K562 (cell line): Measurements from ENCODE around the gene PLBD1. TPM values are rescaled to one million over a fixed set of nuclear protein-coding genes. Genes with fewer than 3 reads are reported as not detected.
A peak's percentile ranks its signal among the peaks of the same experiment; 100 is the strongest.

ENCODE experiments used
- BRCA1 ChIP-seq, 2 experiments: fragments of 450-650 bp in 1 of 2; sonication (generic) in 1 of 2; formaldehyde crosslinking in 1 of 2; IDR thresholded peaks; 2 replicates each; pipeline versions ENCODE4 v1.5.0 to v1.6.1; 2017 to 2020; ENCODE audit warnings: mild to moderate bottlenecking in 1 of 2, missing genetic modification reagents in 1 of 2
- CCNT2 ChIP-seq: IDR thresholded peaks from 2 replicates; pipeline ENCODE4 v1.6.1; 2011; ENCODE audit warnings: borderline replicate concordance, low read depth, mild to moderate bottlenecking, moderate library complexity, mixed read lengths, low read length; ENCODE audit not compliant: insufficient read length; ENCODE audit errors: extremely low read depth
- CTBP1 ChIP-seq: fragments of 450-650 bp; IDR thresholded peaks from 2 replicates; pipeline ENCODE4 v1.6.1; 2016; ENCODE audit warnings: borderline replicate concordance
- ELF1 ChIP-seq: fragments of 200-800 bp; sonication (Bioruptor generic); IDR thresholded peaks from 2 replicates; pipeline ENCODE4 v1.6.1; 2016; ENCODE audit warnings: missing genetic modification characterization, missing compliant biosample characterization
- EP400 ChIP-seq: fragments of 450-650 bp; IDR thresholded peaks from 2 replicates; pipeline ENCODE4 v1.6.1; 2017; ENCODE audit warnings: antibody characterized with exemption, mild to moderate bottlenecking, moderate library complexity
- GATA2 ChIP-seq: sonication (generic); formaldehyde crosslinking; IDR thresholded peaks from 2 replicates; pipeline ENCODE4 v1.4.0; 2020; ENCODE audit warnings: mild to moderate bottlenecking, missing genetic modification reagents
- HLTF ChIP-seq: fragments of 450-650 bp; IDR thresholded peaks from 2 replicates; pipeline ENCODE4 v1.6.1; 2016
- HMG20B ChIP-seq: fragments of 250-450 bp; sonication (Bioruptor Pico); IDR thresholded peaks from 2 replicates; pipeline ENCODE4 v1.5.0; 2021; ENCODE audit warnings: mild to moderate bottlenecking
- HNRNPL ChIP-seq: fragments of 200-400 bp; formaldehyde crosslinking; IDR thresholded peaks from 2 replicates; pipeline ENCODE4 v1.6.1; 2017; ENCODE audit warnings: low read depth, mild to moderate bottlenecking, low read length
- L3MBTL2 ChIP-seq: fragments of 450-650 bp; IDR thresholded peaks from 2 replicates; pipeline ENCODE4 v1.6.1; 2016; ENCODE audit warnings: mild to moderate bottlenecking, moderate library complexity
- MED1 ChIP-seq: sonication (generic); formaldehyde crosslinking; IDR thresholded peaks from 2 replicates; pipeline ENCODE4 v1.8.1; 2023; ENCODE audit warnings: missing genetic modification reagents, borderline replicate concordance
- MEIS2 ChIP-seq: fragments of 450-650 bp; IDR thresholded peaks from 2 replicates; pipeline ENCODE4 v1.6.1; 2014; ENCODE audit warnings: mild to moderate bottlenecking; ENCODE audit not compliant: partially characterized antibody
- NCOA4 ChIP-seq: fragments of 450-650 bp; IDR thresholded peaks from 2 replicates; pipeline ENCODE4 v1.6.1; 2018; ENCODE audit warnings: mild to moderate bottlenecking; ENCODE audit not compliant: partially characterized antibody
- NONO ChIP-seq, 2 experiments: fragments of 200-400 bp in 1 of 2; fragments of 450-650 bp in 1 of 2; formaldehyde crosslinking in 1 of 2; IDR thresholded peaks; 2 replicates each; pipeline ENCODE4 v1.6.1; 2017; ENCODE audit warnings: low read depth in 2 of 2, mild to moderate bottlenecking in 2 of 2, moderate library complexity in 2 of 2, low read length in 1 of 2
- NR2C2 ChIP-seq, 2 experiments: fragments of 200-800 bp in 1 of 2; sonication (Bioruptor generic) in 1 of 2; sonication (generic) in 1 of 2; formaldehyde crosslinking in 1 of 2; IDR thresholded peaks; 2 replicates each; pipeline versions ENCODE4 v1.6.1 to v1.8.0; 2016 to 2022; ENCODE audit warnings: mild to moderate bottlenecking in 1 of 2, missing compliant biosample characterization in 1 of 2, missing genetic modification characterization in 1 of 2, missing genetic modification reagents in 1 of 2
- NRF1 ChIP-seq, 2 experiments: fragments of 450-650 bp; IDR thresholded peaks in 1 of 2; conservative IDR thresholded peaks in 1 of 2; 2 replicates each; pipeline ENCODE4 v1.6.1; 2014; ENCODE audit warnings: mild to moderate bottlenecking in 2 of 2
- PHF8 ChIP-seq: fragments of 200-600 bp; sonication (generic); IDR thresholded peaks from 2 replicates; pipeline ENCODE4 v1.6.1; 2012; ENCODE audit warnings: mixed run types, mild to moderate bottlenecking, inconsistent platforms, low read length, moderate library complexity, borderline replicate concordance
- POLR2AphosphoS2 ChIP-seq: IDR thresholded peaks from 2 replicates; pipeline ENCODE4 v1.6.1; 2012; ENCODE audit warnings: low read length, improper control_type of control experiment
- POLR2G ChIP-seq: fragments of 200-400 bp; formaldehyde crosslinking; IDR thresholded peaks from 2 replicates; pipeline ENCODE4 v1.6.1; 2017; ENCODE audit warnings: low read depth, mild to moderate bottlenecking, antibody characterized with exemption, low read length, moderate library complexity
- PPARD ChIP-seq: fragments of 250-450 bp; sonication (Bioruptor Pico); IDR thresholded peaks from 2 replicates; pipeline ENCODE4 v1.8.0; 2022; ENCODE audit warnings: inconsistent platforms, mild to moderate bottlenecking, moderate library complexity
- SFPQ ChIP-seq: fragments of 200-400 bp; formaldehyde crosslinking; IDR thresholded peaks from 2 replicates; pipeline ENCODE4 v1.6.1; 2017; ENCODE audit warnings: mild to moderate bottlenecking, low read depth, low read length, moderate library complexity
- SNIP1 ChIP-seq: fragments of 450-650 bp; IDR thresholded peaks from 2 replicates; pipeline ENCODE4 v1.7.1; 2017; ENCODE audit warnings: low read depth, mild to moderate bottlenecking
- SPI1 ChIP-seq: IDR thresholded peaks from 2 replicates; pipeline ENCODE4 v1.6.1; 2011; ENCODE audit warnings: low read depth, low read length, control low read depth, borderline replicate concordance
- ZNF324 ChIP-seq: fragments of 250-450 bp; sonication (Bioruptor Pico); IDR thresholded peaks from 2 replicates; pipeline ENCODE4 v1.4.0; 2020; ENCODE audit warnings: mild to moderate bottlenecking
- ZNF785 ChIP-seq: fragments of 250-450 bp; sonication (Bioruptor Pico); IDR thresholded peaks from 2 replicates; pipeline ENCODE4 v1.4.0; 2020; ENCODE audit warnings: mild to moderate bottlenecking
- polyA plus RNA-seq, 8 experiments: library from polyadenylated mRNA; depleted of rRNA in 4 of 8; stranded (reverse) in 5 of 8; unstranded in 3 of 8; fragments of >200 nt; fragmentation: Nextera tagmentation in 2 of 8; fragmentation: Illumina TruSeq in 1 of 8; extraction: Ambion mirVana in 2 of 8; extraction: Trizol in 1 of 8; gene quantifications; 2 replicates each; pipeline versions ENCODE4 v1.2.1 to v1.2.3, GENCODE V29; 2011 to 2014; ENCODE audit warnings: inconsistent platforms in 1 of 8, missing spikeins in 1 of 8
- total RNA-seq, 7 experiments: library from RNA; depleted of rRNA in 6 of 7; stranded (reverse); fragments of >200 nt in 6 of 7; fragmentation: Illumina TruSeq in 2 of 7; extraction: Trizol in 2 of 7; gene quantifications; 2 replicates each; pipeline versions ENCODE4 v1.2.1 to v1.2.3, GENCODE V29; 2011 to 2021; ENCODE audit warnings: low replicate concordance in 1 of 7
- TF ChIP-seq, protein P1 (sequence below): fragments of 450-650 bp; IDR thresholded peaks from one replicate; pipeline ENCODE4 v1.6.1; 2018; ENCODE audit warnings: mild to moderate bottlenecking, moderate library complexity; ENCODE audit not compliant: partially characterized antibody

PLBD1 gene
- total and polyA plus RNA-seq, 9 of the 15 experiments (the other 6 are each of a cell fraction or from before 2014, with no cell fraction given), result 7.1 to 37.0 (median 20.6) TPM

DNA sequence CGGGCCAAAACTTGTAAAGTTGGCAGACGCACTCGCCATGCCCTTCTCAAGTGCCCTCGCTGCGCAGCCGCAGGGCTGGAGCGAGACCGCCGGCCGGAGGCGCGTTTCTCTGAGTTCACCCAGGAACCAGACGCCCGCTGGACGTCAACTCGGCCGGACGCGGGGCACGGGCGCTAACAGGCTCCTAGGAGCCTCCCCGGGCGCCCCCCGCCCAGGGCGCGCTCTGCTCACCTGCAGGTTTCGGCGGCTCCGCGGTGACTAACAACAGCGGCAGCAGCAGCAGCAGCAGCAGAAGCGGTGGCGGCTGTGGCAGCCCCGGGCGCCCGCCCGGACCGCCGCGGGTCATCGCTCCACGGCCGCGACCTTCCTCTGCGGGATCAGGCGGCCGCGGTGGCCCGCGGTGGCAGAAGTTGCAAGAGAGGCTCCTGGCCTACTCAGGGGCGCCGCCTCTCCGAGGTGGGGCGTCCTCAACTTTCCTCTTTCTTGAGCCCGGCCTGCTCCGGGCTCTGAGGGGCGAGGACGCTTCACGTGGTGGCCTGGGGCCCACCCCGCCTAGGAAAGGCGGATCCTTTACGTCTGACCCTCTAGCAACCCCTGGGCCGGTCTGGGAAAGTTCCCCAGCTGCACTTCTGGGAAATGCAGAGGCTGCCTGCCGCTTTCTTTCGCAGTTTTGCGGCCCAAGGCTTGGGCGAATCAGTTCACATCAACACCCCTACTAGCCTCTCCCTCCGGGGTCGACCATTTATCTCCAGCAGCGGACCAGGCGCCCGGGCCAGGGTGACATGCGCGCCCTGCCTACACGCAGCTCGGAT lies at the start of gene PLBD1 (continued):
- TF ChIP-seq MED1 (CRISPR knock-in tag), result no peak
- no peak for TF ChIP-seq CCNT2
- peak; percentile 88 to 90 for TF ChIP-seq NRF1 (conservative IDR thresholded peaks at IDR 0.05 in 1 of 2, IDR thresholded peaks at IDR 0.05 in 1 of 2)
- TF ChIP-seq CTBP1, result no peak
- no peak for TF ChIP-seq HMG20B (CRISPR knock-in tag)
- TF ChIP-seq MEIS2, result no peak
- peak; percentile 87 for TF ChIP-seq POLR2G
- no peak for TF ChIP-seq ELF1
- TF ChIP-seq NR2C2 (CRISPR knock-in tag; IDR thresholded peaks at IDR 0.05), result no peak
- TF ChIP-seq NR2C2 (tag; IDR thresholded peaks at IDR 0.05), result peak; percentile 55; the same call in 1 of the 2 replicates
- TF ChIP-seq, protein P1, sequence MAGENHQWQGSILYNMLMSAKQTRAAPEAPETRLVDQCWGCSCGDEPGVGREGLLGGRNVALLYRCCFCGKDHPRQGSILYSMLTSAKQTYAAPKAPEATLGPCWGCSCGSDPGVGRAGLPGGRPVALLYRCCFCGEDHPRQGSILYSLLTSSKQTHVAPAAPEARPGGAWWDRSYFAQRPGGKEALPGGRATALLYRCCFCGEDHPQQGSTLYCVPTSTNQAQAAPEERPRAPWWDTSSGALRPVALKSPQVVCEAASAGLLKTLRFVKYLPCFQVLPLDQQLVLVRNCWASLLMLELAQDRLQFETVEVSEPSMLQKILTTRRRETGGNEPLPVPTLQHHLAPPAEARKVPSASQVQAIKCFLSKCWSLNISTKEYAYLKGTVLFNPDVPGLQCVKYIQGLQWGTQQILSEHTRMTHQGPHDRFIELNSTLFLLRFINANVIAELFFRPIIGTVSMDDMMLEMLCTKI, result no peak
- peak; percentile 57; the same call in 1 of the 2 replicates for TF ChIP-seq SNIP1
- peak in 1 of 2 experiments; percentile 67; a peak in 2 of 4 replicates for TF ChIP-seq NONO (IDR thresholded peaks at IDR 0.05; ENCODE audit: low read depth in 2 of 2, low read length in 1 of 2)
- peak; percentile 49; the same call in 1 of the 2 replicates for TF ChIP-seq PHF8
- TF ChIP-seq EP400, result no peak
- no peak for TF ChIP-seq SPI1
- TF ChIP-seq HNRNPL, result peak; percentile 24; the same call in 1 of the 2 replicates
- TF ChIP-seq SFPQ, result no peak
- TF ChIP-seq BRCA1 (IDR thresholded peaks at IDR 0.05), result no peak
- no peak for TF ChIP-seq BRCA1 (CRISPR knock-in tag; IDR thresholded peaks at IDR 0.05)
- no peak for TF ChIP-seq HLTF
- TF ChIP-seq GATA2 (CRISPR knock-in tag), result no peak
- no peak for TF ChIP-seq POLR2AphosphoS2
- TF ChIP-seq L3MBTL2, result peak; percentile 83
- TF ChIP-seq ZNF785 (CRISPR knock-in tag), result no peak
- TF ChIP-seq ZNF324 (CRISPR knock-in tag), result no peak
- no peak for TF ChIP-seq NCOA4
- TF ChIP-seq PPARD, result no peak
